K562 treated with DMSO at 1 percent for 24 hours (cell line): ENCODE results near the gene ANKRD12. TPM values are rescaled to one million over a fixed set of nuclear protein-coding genes. Genes with fewer than 3 reads are reported as not detected.

Source experiments
- total RNA-seq: library from RNA; unstranded; fragments of 300-600 nt; gene quantifications from 2 replicates; pipeline ENCODE4 v1.2.3, GENCODE V29; 2022; ENCODE audit warnings: low read depth; ENCODE audit not compliant: insufficient read depth

ANKRD12 gene
- 16.9 and 23.4 TPM in 2 replicates for total RNA-seq

DNA sequence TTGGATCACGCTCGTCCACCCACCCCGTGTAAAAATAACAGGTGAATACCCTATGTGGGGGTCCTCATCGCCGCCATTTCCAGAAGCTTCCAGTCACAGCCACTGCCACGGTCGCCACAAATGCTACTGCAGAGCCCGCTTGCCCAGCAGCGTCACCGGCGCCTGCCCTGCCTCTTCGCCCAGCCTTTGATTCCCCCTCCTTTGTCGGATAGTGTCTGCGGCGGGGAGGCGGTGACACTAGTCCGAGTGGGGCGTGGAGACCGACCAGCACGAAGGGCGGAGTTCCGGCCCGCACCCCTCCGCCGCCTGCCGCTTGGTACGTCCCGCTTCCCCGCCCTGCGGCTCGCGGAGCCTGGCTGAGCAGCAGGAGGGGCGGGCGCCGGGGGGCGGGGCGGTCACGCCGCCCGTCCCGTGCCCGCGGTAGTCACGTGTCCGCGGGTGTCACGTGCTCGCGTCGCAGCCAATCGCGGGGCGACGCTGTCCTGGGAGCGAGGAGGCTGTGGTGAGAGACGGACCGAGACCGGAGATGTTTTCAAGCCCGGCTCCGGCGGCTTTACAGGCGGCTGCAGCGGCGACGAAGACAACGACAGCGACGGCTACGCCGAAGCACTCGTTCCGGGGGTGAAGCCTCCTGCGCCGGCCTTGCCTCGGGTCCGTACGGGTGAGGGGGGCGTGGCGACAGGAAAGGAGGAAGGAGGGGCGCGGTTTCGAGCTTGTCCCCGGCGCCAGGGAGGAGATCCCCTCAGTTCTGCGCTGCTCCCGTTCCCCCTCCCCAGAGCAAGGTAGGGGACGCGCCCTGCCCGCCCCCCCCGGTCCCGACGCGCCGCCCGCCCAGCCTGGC is at the start of gene ANKRD12:
Gene ANKRD12 (plus strand): TSS at position 467 of the 841 bp plus-strand sequence. CDS start 45,652 bp downstream, outside the sequence.

DNA sequence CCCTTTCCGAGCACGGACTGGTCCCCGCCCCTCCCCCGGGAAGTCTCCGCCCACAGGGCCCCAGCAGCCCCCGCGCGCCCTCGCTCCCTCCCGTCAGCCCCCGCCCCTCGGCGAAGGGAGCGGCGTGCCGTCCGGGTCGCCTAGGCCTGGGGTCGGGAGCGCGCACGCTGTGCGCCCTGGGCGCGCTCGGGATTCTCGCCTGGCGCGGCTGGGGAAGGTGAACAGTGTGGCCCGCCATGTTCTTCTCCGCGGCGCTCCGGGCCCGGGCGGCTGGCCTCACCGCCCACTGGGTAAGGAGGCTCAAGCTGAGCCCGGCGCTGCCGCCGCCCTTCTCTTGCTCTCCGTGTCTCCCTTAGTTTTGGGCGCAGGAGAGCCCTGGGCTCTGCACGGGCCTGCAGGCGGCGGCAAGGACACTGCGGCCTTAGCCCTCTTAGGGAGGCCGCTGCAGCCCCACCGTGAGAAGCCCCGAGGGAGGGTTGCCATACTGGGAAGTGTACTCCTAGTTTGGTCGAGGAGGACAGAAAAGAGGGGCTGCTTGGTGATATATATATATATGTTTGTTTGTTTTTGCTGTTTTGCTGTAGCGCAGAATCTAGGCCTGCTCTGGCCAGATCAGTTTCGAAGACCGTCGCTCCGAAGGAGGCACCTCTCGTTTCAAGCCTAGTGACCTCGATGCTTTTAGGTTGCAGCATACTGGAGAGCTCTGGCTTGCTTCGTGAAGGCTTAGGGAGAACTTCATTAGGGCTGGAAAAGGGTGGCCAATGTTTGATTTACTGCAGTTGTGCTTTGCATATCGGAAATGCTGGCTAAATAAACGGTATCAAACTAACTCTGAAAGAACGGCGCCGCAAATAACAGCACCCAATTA is 33.8 kb upstream of the ANKRD12 start, which contains the start of gene NDUFV2:
Gene NDUFV2 (plus strand): TSS at position 192 of the 868 bp plus-strand sequence. CDS start 45 bp downstream, at position 237.

DNA sequence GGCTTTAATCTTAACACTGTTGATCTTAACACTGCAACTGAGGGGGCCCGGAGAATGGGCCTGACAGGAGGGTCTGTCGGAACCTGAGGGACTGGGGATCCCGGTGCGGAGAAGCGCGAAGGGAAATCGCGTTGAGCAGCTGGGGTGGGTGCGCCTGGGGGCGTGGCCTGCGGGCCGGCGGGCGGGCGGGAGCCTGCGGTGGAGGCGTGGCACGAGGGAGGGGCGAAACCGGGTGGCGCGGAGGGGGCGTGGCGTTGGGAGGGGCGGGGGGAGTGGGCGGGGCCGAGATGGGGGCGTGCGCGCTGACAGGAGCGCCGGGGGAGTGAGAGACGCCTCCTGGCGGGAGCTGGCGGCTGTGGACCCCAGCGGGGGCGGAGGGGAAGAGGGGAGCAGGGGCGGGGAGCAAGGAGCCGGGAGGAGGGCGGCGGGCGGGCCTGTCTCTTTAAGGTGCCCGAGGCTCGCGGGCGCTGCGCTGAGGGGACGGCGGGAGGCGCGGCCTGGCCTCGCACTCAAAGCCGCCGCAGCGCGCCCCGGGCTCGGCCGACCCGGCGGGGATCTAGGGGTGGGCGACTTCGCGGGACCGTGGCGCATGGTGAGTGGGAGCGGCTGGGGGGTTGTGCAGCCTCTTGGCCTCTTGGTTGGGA is 197.9 kb downstream of the ANKRD12 start, which contains the start of gene TWSG1:
Gene TWSG1 (plus strand): TSS at position 445 of the 644 bp plus-strand sequence. CDS start 2,457 bp downstream, outside the sequence.

Other genes with a start within 250 kb of the ANKRD12 start
- 169 and 195 TPM in 2 replicates for gene NDUFV2, start 34.1 kb upstream of the ANKRD12 start, total RNA-seq
- gene TWSG1, start 198.0 kb downstream of the ANKRD12 start, total RNA-seq: 26.4 and 30.7 TPM in 2 replicates